ENCODE data around the gene DLG1.
A peak's percentile ranks its signal among the peaks of the same experiment; 100 is the strongest.
"Not testable (repeated sequence)": the region's sequence is repeated elsewhere in the genome, so short reads cannot be mapped to it uniquely, and the experiment has no call there.

Gene DLG1

GRCh38 chr3:197204736-197205135 lies 93.7 kb downstream of the DLG1 start:
- no peak for DNase-seq

- no peak for DNase-seq
Measured at GRCh38 chr3:197203714-197204146, 94.7 kb downstream of the DLG1 start.

DNA sequence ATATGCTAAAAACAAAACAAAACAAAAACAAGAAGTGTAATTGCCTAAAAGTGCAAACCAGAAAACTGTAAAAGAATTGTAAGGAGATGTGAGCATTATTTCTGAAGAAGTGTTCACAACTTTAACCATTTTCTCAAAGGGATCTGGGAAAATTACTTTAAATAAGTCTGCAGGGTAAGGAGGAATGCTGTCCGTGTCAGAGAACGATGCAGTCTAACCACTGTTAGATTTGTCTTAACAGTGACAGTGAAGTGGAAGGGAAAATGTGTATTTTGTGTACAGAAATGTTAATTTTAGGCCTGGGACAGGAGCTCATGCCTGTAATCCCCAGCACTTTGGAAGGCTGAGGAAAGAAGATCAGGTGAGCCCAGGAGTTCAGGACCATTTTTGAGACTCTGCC lies 95.7 kb downstream of the DLG1 start:
- no peak for DNase-seq

- no peak for DNase-seq
Measured at GRCh38 chr3:197201791-197202452, 96.5 kb downstream of the DLG1 start.

DNA sequence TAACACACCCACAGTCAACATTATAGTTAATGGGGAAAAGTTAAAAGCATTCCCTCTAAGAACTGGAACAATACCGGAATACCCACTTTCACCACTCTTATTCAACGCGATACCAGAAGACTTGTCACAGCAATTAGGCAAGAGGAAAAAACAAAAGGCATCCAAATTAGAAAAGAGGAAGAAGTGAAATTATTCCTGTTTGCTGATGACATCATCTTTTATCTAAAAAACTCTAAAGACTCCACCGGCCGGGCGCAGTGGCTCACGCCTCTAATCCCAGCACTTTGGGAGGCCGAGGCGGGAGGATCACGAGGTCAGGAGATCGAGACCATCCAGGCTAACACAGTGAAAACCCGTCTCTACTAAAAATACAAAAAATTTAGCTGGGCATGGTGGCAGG lies 97.6 kb downstream of the DLG1 start:
- not testable (repeated sequence) for DNase-seq

- no peak for DNase-seq
Measured at GRCh38 chr3:197197334-197197733, 101.1 kb downstream of the DLG1 start.

DNA sequence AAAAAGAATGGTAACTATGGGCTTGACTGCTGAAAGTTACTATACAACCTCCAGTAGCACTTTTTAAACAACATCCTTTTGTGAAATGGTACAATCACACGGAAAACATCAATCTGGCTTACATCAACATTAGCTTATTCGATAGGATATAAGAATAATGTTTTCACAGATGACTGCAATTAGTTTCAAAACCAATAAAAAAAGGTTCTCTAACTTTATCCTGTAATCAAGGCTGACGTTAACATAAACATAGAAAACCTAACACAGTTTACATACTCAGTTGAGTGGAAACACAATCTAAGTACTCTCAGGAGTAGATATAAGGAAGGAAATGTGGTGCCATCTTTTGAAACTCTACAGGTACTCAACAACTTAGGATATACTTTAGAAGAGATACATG lies 102.2 kb downstream of the DLG1 start:
- no peak for DNase-seq

DNA sequence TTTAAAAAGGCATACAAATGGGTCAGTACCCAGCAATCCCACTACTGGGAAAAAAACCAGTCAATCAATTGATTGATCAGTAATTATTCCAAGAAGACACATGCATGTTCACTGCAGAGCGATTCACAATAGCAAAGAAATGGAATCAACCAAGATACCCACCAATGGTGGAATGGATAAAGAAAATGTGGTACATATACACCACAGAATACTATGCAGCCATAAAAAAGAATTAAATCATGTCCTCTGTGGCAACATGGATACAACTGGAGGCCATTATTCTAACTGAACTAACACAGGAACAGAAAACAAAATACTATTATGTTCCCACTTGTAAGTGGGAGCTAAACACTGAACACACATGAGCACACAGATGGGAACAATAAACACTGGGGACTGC lies 103.1 kb downstream of the DLG1 start:
- DNase-seq = no peak

GRCh38 chr3:197193759-197194158 lies 104.7 kb downstream of the DLG1 start:
- not testable (repeated sequence) for DNase-seq

- DNase-seq = no peak
Measured at GRCh38 chr3:197191897-197192296, 106.5 kb downstream of the DLG1 start.

- no peak for DNase-seq
Measured at GRCh38 chr3:197189623-197190022, 108.8 kb downstream of the DLG1 start.

GRCh38 chr3:197188963-197189362 lies 109.4 kb downstream of the DLG1 start:
- DNase-seq = no peak

GRCh38 chr3:197186887-197187588 lies 111.4 kb downstream of the DLG1 start:
- DNase-seq = peak; percentile 64

GRCh38 chr3:197183582-197183981 lies 114.8 kb downstream of the DLG1 start:
- DNase-seq = no peak

GRCh38 chr3:197181741-197182140 lies 116.7 kb downstream of the DLG1 start:
- no peak for DNase-seq

GRCh38 chr3:197178998-197179397 lies 119.4 kb downstream of the DLG1 start:
- DNase-seq = no peak

DNA sequence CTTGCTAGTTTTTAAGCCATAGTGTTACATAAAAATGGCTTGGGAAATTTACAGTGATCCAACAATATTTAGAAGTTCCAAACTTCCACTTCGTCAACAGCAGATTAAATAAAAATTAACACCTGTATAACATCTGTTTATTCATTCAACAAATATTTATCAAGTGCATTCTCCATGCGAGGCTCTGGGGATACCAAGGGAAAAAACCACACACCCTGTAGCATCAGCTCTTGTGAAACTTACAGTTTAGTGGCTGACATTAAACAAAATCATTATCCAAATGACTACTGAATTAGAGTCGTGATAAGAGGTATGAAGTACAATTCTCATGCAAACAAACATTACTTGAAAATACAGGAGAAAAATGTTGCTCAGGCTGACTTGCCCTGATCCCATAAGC lies 122.9 kb downstream of the DLG1 start:
- no peak for DNase-seq

GRCh38 chr3:197174927-197175326 lies 123.5 kb downstream of the DLG1 start:
- no peak for DNase-seq

GRCh38 chr3:197173620-197174019 lies 124.8 kb downstream of the DLG1 start:
- no peak for DNase-seq

GRCh38 chr3:197171481-197172067 lies 126.8 kb downstream of the DLG1 start:
- DNase-seq = no peak

DNA sequence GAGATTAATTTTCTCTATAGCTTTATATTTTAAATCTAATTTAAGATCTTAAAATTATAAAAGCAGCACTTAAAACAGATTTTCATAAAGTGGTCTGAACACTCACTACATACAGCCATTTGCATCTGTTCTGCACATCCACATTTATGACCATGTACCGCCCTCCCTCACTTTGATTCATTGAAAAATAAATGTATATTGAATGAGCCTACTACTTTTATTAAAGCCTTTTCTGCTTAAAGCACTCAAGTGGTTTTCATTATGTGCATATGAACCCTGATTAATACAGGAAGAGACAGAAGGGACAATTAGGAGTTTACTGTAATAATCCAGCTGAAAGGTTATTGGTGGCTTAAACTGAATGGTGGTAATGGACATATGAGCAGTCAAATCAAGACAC lies 129.4 kb downstream of the DLG1 start:
- DNase-seq = no peak

DNA sequence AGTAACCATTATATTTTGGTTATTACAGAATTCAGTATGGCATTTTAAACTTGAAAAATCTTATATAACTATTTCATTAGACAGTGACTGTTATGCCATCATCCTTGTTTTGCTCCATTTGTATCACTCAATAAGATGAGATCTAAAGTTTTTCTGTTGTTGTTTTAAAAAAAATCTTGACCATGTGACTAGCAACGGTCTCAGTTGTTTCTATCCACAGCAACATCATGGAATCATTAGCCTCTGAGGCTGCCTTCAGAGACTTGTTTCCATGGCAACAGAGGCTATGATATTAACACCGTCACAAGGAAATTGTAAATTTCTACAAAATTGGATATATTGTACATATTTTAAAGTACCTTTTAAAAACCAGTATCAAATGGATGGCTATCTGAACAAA lies 129.8 kb downstream of the DLG1 start:
- DNase-seq = peak; percentile 34

- DNase-seq = no peak
Measured at GRCh38 chr3:197168063-197168462, 130.3 kb downstream of the DLG1 start.

DNA sequence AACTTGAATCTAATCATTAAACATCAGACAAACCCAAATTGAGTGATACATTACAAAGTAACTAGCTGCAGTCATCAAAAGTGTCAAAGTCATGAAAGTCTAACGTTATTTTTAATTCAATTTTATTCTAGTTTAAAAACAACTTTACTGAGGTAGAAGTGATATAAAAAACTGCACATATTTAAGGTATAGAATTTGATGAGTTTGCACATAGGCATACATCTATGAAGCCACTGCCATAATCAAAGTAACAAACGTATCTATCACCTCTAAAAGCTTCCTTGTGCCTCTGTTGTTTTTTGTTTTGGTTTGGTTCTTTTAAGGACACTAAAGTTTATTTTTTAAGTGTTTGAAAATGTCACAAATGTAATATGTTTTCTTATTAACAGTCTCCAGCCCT lies 130.9 kb downstream of the DLG1 start:
- no peak for DNase-seq
